Hematopoietic multipotent progenitor cell treated with erythropoietin and hydrocortisone succinate and interleukin-3 and kit ligand, for 8 days (in vitro differentiated cells): ENCODE data around the gene TBC1D16.

ENCODE experiments used
- DNase-seq: peaks from one replicate; pipeline ENCODE4 v3.0.0-alpha.2; 2015

TBC1D16 gene

DNA sequence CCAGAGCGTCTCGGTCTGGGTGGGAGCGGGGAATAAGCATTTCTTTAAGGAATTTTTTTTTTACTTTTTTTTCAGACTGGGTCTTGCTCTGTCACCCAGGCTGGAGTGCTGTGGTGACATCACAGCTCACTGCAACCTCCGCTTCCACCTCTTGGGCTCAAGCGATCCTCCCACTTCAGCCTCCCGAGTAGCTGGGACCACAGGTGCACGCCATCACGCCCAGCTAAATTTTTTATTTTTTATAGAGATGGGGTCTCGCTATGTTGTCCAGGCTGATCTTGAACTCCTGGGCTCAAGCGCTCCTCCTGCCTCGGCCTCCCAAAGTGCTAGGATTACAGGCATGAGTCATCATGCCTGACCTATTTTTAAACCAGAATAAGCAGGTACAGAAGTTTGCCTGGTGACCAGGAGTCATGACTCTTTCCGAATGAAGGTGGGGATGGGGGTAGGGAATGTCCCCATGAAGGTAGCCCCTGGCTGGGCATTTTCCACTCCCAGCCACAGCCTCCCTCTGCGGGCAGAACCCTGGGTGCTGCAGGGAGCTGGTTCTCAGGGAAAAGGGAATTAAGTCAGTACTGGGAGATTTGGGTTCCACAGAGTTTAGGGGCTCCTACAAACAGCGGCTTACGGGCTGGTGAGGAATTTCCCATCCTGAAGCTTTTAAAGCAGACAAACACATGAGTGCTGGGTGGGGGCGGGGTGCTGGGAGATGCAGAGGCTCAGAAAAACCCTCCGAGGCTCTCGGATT is 48.3 kb downstream of the TBC1D16 start:
- DNase-seq = no peak

DNA sequence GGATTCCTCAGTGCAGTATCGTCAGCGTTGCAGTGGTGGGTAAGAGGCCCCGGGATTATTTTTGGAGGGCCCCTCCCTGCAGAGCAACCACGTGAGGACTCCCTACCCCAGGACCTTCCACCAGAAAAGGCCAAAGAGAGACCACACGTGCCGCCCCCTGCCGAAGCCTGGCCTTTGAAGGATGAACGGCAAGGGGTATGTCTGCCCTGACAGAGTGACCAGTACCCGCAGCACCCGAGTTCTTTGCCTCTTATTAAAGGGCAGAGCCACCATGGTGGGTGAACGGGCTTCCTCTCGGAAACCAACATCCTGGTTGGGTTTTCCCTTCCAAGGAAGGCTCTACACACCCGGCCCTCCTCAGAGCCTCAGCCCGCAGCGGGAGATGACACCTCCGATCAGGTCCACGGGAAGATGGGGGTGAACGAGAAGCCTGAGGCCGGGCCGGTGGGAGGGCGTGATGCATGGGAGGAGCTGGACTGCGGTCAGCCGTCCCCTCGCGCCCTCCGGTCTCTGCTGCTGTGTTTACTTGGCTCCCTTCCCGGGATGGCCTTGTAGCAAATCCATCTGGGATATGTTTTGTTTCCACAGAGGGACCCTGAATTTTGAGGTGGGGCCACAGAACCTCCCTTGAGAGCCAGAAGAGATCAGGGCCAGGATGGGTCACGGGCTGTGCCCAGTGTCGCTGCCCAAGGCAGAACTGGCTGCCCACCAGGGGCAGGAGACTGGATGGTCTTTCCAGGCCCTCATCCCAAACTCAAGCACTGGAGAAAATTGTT is 49.1 kb downstream of the TBC1D16 start:
- no peak for DNase-seq

DNA sequence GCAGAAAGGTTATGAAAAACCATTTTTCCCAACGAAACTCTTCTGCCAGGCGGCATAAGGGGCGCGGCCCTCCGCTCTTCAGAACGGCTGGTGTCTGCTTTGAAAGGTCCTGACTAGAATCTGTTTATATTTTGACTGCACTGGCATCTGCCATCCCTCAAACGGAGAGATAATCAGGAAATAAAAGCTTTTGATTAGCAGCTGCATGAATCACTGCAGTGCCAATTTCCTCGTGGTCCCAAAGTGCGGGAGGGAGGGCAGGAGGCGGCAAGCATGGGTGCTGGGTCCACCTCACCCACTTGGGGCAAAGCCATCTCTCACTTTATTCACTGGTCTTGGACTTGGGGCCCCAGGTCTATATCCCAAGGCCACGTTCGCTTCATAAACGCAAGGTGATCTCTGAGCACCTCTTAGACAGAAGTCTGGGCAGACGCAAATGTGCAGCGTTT is 49.7 kb downstream of the TBC1D16 start:
- DNase-seq = no peak

DNA sequence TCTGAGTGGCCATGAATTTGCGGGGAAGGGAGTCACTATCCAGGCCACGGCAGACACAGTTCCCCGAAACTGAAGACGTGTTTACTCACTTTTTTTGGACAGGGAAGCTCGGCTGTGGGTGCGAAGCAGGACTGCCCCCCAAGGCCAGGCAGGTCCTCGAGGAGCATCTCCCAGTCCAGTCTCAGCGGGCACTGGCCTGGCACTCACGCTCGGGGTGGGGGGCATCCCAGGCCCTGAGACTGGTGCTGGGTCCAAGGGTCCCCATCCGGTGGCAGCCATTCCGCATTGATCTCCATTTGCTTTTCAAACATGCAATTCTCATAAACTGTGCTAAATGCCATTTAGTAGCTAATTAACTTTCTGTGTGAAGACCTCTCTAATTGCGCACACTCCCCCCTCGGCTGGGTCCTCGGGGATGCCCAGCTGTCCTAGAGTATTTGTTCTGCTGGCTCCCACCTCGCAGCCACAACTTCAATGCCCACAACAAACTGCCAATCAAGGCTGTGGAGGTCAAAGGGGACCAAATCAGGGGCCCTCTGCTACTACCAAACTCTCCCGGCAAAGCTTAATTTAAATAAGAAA is 50.2 kb downstream of the TBC1D16 start:
- no peak for DNase-seq

DNA sequence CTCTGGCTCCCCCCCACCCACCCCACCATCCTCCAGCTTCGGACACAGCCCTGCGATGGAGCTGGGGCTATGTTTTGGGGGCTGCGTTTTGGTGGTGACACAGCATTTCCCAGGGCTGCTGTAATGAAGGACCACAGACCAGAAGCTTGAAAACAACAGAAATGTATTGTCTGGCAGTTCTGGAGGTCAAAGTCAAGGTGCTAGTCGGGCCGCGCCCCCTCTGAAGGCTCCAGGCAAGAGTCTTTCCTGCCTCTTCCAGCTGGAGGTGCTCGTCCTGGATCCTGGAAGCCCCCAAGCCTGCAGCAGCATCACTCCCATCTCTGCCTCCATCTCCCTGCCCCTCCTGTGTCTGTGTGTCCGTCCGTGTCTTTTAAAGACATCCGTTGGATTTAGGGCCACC is 50.8 kb downstream of the TBC1D16 start:
- no peak for DNase-seq

DNA sequence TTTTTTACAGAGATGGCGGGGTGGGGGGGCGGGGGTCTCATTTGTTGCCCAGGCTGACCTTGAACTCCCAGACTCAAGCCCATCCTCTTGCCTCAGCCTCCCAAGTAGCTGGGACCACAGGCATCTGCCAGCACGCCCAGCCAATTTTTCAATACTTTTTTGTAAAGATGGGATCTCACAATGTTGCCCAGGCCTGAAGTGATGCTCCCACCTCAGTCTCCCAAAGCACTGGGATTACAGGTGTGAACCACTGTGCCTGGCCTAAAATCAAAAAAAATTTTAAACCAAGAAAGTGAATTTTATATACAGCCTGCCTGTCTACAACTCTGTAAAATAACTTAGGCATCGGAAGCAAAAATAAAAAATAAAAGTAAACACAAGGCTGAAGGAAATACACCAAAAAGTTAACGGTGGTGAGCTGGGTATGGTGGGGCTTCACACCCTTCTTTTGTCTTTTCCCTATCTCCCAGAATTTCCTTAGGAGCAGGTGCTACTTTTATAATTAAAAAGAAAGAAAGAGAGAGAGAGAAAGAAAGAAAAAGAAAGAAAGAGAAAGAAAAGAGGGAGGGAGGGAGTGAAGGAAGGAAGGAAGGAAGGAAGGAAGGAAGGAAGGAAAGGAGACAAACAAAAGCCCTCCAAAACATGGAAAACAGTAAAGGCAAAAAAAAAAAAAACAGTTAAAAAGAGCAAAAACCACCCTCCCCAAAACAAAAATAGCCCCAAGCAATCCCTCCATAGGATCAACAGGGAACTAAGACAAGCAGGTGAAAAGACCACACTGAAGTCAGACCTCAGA is 51.4 kb downstream of the TBC1D16 start:
- DNase-seq = no peak

DNA sequence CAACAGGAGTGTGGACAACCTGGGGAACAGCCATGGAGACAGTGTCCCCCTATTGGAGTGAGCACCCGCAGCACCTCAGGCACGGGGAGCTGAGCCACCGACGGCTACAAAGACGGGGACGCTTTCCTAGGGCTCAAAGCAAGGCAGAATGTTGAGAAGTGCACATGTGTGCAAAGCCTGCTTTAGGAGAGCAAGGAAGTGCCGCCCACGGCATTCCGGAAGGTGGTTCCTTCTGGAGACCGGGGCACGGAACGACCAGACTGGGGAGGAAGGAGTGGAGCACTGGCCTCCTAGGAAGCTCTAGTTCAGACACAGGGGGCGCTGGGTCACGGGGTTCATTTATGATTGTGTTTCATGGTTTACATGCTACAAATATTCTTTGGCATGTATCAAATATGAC is 52.2 kb downstream of the TBC1D16 start:
- DNase-seq = no peak

DNA sequence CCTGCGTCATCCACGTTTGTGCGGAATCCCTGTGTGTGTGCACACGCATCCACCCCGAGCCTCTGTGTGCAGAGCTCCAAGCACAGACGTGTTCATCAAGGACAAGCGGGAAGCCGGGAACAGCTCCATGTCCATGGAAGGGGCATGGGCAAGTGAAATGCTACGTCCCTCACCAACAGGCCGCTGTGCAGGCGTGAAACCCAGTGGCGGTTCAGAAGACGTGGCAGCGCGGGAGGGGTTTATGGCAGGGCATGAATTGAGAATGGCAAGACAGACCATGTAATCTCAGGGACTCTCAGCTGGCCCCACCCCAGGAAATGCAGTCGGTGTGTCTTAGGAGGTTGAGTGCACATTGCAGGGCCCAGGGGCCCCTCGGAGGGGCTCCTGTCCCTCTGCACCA is 52.7 kb downstream of the TBC1D16 start:
- no peak for DNase-seq

DNA sequence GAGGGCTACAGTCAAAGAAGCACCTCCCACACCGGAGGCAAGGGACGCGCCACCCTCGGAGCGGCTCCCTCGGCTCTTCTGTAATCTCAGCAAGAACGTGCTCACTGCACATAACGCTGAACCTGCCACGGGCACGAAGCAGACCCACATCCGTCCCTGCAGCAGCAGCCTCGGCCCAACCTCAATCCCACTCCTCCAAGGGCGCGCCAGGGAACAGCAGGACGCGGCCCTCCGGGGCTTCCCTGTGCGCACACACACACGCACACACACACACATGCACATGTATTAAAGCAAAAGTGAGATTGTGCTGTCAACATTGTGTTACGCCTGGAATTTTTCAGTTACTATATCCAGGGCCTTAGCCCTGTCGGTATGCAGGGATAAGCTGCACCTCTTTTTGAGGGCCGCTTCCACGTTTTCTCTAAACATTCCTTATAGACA is 54.0 kb downstream of the TBC1D16 start:
- no peak for DNase-seq

DNA sequence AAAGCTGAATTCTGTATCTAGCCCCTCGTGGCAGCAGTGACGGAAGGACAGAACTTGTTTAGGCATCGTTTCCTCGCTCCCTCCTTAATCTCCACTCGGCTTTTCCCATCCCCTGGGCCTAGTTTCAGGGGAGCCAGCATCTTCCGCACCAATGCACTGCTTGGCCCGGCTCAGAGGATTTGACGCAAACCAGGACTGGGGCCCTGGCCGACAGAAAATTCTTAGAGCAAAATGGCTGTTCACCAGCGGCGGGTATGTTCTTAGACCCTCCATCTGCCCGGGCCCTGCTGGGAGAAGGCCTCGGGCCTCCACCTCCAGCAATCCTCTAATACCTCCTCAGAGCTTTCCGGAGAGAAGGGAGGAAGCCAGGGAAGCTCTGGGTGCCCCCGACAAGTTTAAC is 54.6 kb downstream of the TBC1D16 start:
- no peak for DNase-seq

DNA sequence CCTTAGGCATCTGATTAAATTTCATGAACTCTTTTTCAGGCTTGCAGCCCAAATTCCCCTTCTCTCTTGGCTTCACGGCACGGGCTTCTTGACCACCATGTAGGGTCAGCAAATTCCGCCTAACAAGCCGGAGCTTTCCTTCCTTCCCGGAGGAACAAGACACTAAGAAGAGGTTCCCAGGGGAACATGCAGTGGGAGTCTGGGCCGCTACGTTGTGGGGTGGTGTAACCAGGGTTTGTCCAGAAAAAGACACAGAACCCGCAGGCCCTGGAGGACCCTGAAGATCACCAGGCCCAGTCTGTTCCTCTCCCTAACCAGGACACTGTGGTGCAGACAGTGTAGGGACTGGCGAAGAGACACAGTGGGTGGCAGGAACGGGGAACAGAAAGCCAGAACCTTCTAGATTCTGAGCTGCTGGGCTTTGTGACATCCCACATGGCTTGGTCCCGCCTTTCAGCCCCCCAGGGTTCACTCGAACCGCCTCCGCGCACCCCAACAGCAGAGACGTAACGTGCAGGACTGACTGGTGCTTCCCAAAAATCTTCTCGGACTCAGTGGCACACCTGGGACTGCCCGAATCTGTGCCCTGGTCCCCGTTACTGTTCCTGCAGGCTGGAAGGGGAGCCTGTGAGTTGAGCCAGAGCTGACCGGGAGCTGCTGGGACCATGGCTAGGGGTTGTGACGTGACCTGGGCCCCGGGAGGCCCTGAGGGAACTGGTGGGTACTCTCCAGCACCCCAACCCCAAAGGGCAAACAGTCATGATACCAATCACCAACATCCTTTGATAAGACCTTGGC is 55.2 kb downstream of the TBC1D16 start:
- DNase-seq = no peak

DNA sequence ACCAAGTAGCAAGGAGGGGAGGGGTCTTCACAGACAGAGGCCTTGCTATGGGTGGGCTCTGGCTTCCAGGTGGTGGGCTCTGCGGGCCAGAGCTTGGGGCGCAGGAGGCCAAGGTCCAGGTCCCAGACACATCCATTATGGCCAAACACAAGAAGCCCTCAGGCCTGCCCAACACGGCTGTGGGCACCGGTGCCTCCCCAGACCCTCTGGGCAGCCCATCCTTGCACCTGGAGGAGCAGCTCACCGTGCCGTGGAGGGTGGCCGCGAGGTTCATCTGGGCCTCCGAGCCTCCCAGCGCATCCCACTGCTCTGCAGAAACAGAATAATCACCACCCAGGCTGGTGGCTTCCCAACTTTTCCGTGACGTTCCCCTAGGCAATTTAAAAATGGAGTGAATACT is 55.9 kb downstream of the TBC1D16 start:
- no peak for DNase-seq

DNA sequence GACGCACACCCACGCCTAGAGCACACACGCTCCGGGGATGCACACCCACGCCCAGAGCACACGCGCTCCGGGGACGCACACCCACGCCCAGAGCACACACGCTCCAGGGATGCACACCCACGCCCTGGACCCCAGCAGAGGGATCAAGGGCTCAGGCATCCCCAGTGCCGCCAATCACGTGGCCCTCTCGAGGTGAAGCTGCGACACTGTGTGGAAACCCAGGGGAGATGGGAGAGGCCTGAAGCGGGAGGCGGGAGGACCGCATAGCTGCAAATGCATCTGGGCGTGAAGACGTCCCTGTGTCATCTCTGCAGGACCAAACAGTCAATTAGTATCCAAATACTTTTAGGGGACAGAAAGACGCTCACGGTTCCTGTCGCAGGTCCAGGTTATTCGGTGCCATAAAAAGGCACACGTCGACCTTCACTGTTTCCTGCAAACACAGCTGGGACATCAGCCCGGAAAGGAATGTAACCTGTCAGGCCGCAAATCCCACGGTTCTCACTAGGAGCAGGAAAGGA is 56.4 kb downstream of the TBC1D16 start:
- DNase-seq = no peak

DNA sequence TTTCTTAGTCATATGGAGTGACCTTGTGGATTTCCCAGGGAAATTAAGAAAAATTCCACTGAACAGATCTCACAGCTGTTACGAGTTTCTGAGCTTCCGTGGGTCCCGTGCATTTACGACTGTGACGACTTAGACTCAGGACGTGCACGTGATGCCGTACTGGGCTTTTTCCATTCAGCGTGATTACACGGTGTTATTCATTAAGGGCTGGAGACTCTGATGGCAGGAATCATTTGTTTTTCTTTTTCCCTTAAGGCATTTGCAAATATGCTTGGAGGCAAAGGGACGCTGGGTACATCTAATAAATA is 57.2 kb downstream of the TBC1D16 start:
- DNase-seq = no peak

DNA sequence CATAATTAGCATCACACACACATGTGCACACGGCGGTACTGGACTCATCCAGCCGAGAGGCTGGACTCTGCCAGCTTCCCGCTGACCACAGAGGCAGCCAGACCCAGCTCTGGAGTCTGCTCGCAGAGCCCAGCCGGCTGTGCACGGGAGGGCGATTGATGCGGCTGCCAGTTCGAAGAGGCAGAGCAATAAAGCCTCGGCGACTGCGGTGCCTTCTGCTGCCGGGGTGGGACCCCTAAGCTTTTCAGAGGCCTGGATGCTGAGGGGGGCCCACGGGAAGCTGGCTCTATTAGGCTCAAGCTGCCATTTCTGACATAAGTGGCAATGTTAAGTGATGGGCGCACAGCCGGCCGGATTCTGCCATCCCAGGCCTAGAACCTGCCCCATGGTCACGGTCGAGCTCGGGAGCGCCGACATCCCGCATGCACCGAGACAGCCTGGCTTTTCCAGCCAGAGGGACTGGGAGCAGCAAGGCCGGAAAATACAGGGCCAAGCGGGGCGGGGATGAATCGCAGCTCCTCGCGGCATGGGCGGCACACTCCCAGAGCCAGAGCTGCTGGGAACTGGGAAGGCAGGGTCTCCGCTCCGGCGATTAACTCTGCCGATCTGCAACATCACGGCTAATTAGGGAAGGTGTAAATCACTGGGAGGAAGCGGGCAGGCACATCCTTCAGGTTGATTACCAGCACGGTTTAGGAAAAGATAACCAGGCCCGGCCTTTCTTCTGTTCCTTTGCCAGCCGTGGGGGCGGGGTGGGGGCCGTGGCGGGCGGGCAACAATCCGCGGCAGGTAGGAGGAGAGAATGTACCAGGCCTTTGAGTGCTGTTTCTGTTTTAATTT is 57.7 kb downstream of the TBC1D16 start:
- no peak for DNase-seq

DNA sequence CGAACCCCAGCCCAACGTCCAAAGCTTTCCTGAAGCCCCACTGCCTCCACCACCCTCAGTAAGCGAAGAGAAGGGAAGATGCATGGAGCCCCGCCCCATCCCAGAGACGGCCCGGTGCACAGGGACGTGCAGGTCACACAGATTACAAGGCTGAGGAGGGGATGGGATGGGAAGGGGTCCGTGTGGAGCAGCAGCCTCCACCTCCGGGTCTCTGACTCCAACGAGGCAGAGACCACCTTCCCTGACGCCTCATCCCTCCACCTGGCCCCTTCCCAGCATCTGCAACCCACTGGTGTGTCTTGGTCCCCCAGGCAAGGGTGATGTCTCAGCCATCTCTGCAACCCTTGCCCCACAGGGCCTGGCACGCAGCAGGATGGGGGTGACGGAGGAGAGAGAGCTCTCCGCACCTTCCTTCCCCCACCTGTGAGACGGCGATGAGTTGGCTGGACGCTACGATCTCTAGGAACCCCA is 58.5 kb downstream of the TBC1D16 start:
- DNase-seq = no peak

DNA sequence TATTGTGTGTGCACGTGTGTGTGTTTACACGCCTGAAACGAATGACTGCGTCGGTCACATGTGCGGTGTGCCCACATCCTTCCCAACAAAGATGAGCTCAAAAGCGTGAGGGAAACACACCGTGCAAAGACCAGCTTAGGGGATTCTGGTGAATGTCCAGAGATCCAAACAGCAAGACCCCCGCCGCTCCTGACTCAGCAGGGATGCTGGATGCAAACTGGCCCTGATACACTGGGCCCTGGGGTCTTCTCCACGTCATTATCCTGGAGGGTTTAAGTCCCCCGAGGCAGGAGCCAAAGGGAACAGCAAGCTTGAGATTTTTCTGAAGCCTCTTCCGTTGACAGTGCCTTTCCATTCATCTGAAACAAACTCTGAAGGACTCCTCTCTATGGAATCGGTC is 59.2 kb downstream of the TBC1D16 start:
- DNase-seq = no peak

DNA sequence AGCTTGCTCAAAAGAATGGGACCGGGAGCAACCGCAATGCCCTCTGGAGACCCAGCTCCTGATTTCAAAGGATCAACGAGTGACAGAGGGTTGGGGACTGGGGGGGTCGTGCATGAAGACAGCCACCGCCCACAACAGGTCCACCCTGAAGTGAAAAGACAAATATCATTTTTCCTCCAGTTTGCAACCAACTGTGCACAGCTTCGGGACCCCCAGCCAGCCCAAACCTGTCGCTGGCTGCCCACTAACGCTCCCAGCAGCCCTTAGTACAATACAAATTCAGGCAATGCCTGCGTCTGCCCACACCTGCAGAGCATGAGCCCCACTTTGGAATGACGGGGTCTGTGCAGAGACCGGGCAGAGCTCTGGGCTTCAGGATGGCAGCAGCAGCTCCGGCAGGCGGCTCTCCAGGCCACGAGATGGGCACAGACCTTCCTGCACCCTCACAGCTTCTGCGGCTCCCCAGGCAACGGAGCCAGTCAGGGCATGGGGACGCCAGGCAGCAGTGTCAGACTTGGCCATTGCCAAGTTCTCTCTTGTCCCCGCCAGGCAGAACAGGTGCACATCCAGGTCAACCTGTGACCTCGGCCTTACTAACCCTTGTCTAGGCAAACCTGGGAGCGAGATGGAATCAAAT is 60.1 kb downstream of the TBC1D16 start:
- no peak for DNase-seq

DNA sequence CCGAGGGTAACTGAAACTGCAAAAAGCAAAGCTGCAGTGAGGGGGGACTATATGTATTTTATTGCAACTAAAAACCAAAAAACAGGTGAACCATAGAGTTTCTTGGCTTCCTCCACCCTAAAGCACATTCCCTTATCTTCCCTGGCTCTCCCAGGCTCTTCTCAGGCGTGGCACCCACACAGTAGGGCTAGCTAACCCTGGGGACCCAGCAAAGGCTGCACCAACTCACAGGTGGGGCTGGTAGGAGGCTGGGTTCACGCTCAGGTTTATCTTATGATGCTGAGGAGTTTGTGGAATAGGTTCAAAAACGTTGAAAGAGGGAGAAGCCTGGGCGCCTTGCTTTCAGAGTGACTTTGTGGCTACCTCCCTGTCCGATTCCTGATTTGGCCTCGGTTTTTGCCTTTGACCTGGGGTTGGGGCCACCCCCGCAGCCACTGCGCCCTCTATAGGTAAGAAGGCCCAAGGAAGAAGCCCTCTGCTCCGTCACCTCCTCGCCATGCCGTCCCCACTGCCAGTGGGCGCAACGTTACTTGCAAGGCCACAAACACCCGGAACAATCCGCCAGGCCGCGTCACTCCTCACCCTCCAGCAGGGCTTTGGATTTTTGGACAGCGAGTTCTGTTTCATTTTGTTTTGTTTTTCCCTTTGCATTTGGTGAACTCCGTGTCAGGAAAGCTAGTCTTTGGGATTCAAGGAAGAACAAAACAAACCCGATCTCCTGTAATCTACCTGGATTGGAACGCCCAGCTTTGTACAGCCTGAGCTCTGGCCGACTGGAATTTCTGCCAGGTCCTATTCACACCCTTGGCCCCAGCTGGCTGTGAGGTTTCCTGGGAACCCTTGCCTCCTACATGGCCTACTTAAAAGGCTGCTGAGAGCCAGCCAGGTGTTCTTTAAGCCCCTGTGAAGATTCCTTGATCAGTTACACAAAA is 60.8 kb downstream of the TBC1D16 start:
- peak; percentile 27 for DNase-seq

DNA sequence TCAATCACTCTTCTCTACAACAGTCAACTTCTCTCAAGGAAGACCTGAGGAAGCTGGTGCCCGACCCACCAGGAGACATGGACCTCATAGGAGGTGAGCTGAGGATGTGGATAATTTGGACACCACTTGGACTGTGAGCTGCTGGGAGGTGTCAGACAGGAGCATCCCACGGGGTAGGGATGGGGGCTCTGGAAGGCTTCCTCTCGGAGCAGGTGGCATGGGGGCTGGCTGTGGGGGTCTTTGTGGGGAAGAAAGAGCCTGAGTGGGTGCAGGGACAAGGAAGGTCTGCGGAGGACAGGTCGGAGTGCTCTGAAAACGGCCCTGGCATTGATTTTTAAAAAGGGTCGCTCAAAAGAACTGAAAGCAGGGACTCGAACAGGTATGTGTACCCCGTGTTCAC is 64.0 kb downstream of the TBC1D16 start:
- DNase-seq = no peak
